C4-2B (cell line): Measurements from ENCODE around the gene NPAS1.

Experiments used
- H3K27ac ChIP-seq: fragments of 450-650 bp; 2 replicates; pipeline ENCODE4 v1.5.1; 2017
- CTCF ChIP-seq: fragments of 450-650 bp; conservative IDR thresholded peaks from 2 replicates; pipeline ENCODE4 v1.5.1; 2017; ENCODE audit warnings: mild to moderate bottlenecking
- ZFX ChIP-seq: fragments of 450-650 bp; IDR thresholded peaks from 2 replicates; pipeline ENCODE4 v1.6.1; 2017

NPAS1 gene

GRCh38 chr19:47039239-47039874, 19.7 kb downstream of the NPAS1 start:
- TF ChIP-seq ZFX (no peak), CTCF (no peak)
- H3K27ac ChIP-seq: no peak overlapping the region

GRCh38 chr19:47040869-47041268, 21.2 kb downstream of the NPAS1 start:
- TF ChIP-seq ZFX (no peak), CTCF (no peak)
- H3K27ac ChIP-seq: no peak overlapping the region

GRCh38 chr19:47044946-47045866, 25.6 kb downstream of the NPAS1 start:
- no peak overlapping the region for H3K27ac ChIP-seq
- TF ChIP-seq CTCF (no peak), ZFX (no peak)

GRCh38 chr19:47045867-47046470, 26.3 kb downstream of the NPAS1 start:
- H3K27ac ChIP-seq: no peak overlapping the region
- TF ChIP-seq ZFX (no peak), CTCF (no peak)

GRCh38 chr19:47047272-47047762, 27.7 kb downstream of the NPAS1 start:
- TF ChIP-seq ZFX: no peak
- TF ChIP-seq CTCF: no peak
- H3K27ac ChIP-seq: peak overlapping the region; percentile 72; the same call in 1 of the 2 replicates

GRCh38 chr19:47047763-47048405, 28.2 kb downstream of the NPAS1 start:
- H3K27ac ChIP-seq: peak overlapping the region; percentile 72
- TF ChIP-seq ZFX: no peak
- no peak for TF ChIP-seq CTCF
